ENCODE measurements around the gene NUP210. TPM values are rescaled to one million over a fixed set of nuclear protein-coding genes. Genes with fewer than 3 reads are reported as not detected.

NUP210 gene
- polyA plus RNA-seq, 1 donor, result 26.0 TPM

- no peak overlapping the region for H3K4me3 ChIP-seq (ENCODE audit: low read length)
- WGBS (ENCODE audit: insufficient coverage, low lambda C conversion rate), result no CpG with 5 or more reads among the region's 5 CpGs
- no peaks in the 10 kb centered on the region for H3K36me3 ChIP-seq (ENCODE audit: control insufficient read depth, insufficient read depth, low read length)
- H3K27me3 ChIP-seq (ENCODE audit: control insufficient read depth, insufficient read depth, low read length), result no peaks in the 10 kb centered on the region
- no peak overlapping the region for H3K27ac ChIP-seq (ENCODE audit: low read length)
- no peaks in the 10 kb centered on the region for H3K4me1 ChIP-seq (ENCODE audit: control insufficient read depth, insufficient read depth, low read length)
- DNase-seq, result no peak
- peaks cover 12% of the 10 kb centered on the region for H3K9me3 ChIP-seq (ENCODE audit: control insufficient read depth, low read depth, low read length)
These were observed 13.9 kb downstream of the NUP210 start for GRCh38 chr3:13406190-13406589.

GRCh38 chr3:13405614-13406013 is 14.5 kb downstream of the NUP210 start:
- no peak for DNase-seq
- Histone ChIP-seq H3K4me1 (ENCODE audit: control insufficient read depth, insufficient read depth, low read length) (no peaks in the 10 kb centered on the region), H3K27ac (ENCODE audit: low read length) (no peak overlapping the region), H3K27me3 (ENCODE audit: control insufficient read depth, insufficient read depth, low read length) (no peaks in the 10 kb centered on the region), H3K9me3 (ENCODE audit: control insufficient read depth, low read depth, low read length) (peaks cover 12% of the 10 kb centered on the region), H3K4me3 (ENCODE audit: low read length) (no peak overlapping the region), H3K36me3 (ENCODE audit: control insufficient read depth, insufficient read depth, low read length) (no peaks in the 10 kb centered on the region)
- no CpG with 5 or more reads among the region's 1 CpG for WGBS (ENCODE audit: insufficient coverage, low lambda C conversion rate)

GRCh38 chr3:13404626-13405452 is 15.3 kb downstream of the NUP210 start:
- no peaks in the 10 kb centered on the region for H3K27me3 ChIP-seq (ENCODE audit: control insufficient read depth, insufficient read depth, low read length)
- H3K4me1 ChIP-seq (ENCODE audit: control insufficient read depth, insufficient read depth, low read length), result no peaks in the 10 kb centered on the region
- DNase-seq, result no peak
- 67% methylated on average over 1 of the region's 9 CpGs for WGBS (ENCODE audit: insufficient coverage, low lambda C conversion rate)
- no peak overlapping the region for H3K4me3 ChIP-seq (ENCODE audit: low read length)
- H3K9me3 ChIP-seq (ENCODE audit: control insufficient read depth, low read depth, low read length), result peaks cover 12% of the 10 kb centered on the region
- no peak overlapping the region for H3K27ac ChIP-seq (ENCODE audit: low read length)
- H3K36me3 ChIP-seq (ENCODE audit: control insufficient read depth, insufficient read depth, low read length), result no peaks in the 10 kb centered on the region

- Histone ChIP-seq H3K9me3 (ENCODE audit: control insufficient read depth, low read depth, low read length) (peaks cover 12% of the 10 kb centered on the region), H3K27me3 (ENCODE audit: control insufficient read depth, insufficient read depth, low read length) (no peaks in the 10 kb centered on the region), H3K4me3 (ENCODE audit: low read length) (no peak overlapping the region), H3K36me3 (ENCODE audit: control insufficient read depth, insufficient read depth, low read length) (peaks cover 3% of the 10 kb centered on the region), H3K27ac (ENCODE audit: low read length) (no peak overlapping the region), H3K4me1 (ENCODE audit: control insufficient read depth, insufficient read depth, low read length) (no peaks in the 10 kb centered on the region)
- no peak for DNase-seq
- no CpG with 5 or more reads among the region's 6 CpGs for WGBS (ENCODE audit: insufficient coverage, low lambda C conversion rate)
These were observed 16.3 kb downstream of the NUP210 start for GRCh38 chr3:13403847-13404246.

GRCh38 chr3:13403213-13403819 is 16.8 kb downstream of the NUP210 start:
- peaks cover 11% of the 10 kb centered on the region for H3K9me3 ChIP-seq (ENCODE audit: control insufficient read depth, low read depth, low read length)
- H3K4me1 ChIP-seq (ENCODE audit: control insufficient read depth, insufficient read depth, low read length), result no peaks in the 10 kb centered on the region
- H3K36me3 ChIP-seq (ENCODE audit: control insufficient read depth, insufficient read depth, low read length), result peaks cover 6% of the 10 kb centered on the region
- WGBS (ENCODE audit: insufficient coverage, low lambda C conversion rate), result no CpG with 5 or more reads among the region's 9 CpGs
- no peak overlapping the region for H3K4me3 ChIP-seq (ENCODE audit: low read length)
- no peaks in the 10 kb centered on the region for H3K27me3 ChIP-seq (ENCODE audit: control insufficient read depth, insufficient read depth, low read length)
- DNase-seq, result no peak
- H3K27ac ChIP-seq (ENCODE audit: low read length), result no peak overlapping the region

- H3K4me3 ChIP-seq (ENCODE audit: low read length), result no peak overlapping the region
- DNase-seq, result no peak
- H3K36me3 ChIP-seq (ENCODE audit: control insufficient read depth, insufficient read depth, low read length), result peaks cover 18% of the 10 kb centered on the region
- H3K27me3 ChIP-seq (ENCODE audit: control insufficient read depth, insufficient read depth, low read length), result no peaks in the 10 kb centered on the region
- no peaks in the 10 kb centered on the region for H3K4me1 ChIP-seq (ENCODE audit: control insufficient read depth, insufficient read depth, low read length)
- WGBS (ENCODE audit: insufficient coverage, low lambda C conversion rate), result no CpG with 5 or more reads among the region's 11 CpGs
- no peak overlapping the region for H3K27ac ChIP-seq (ENCODE audit: low read length)
- peaks cover 4% of the 10 kb centered on the region for H3K9me3 ChIP-seq (ENCODE audit: control insufficient read depth, low read depth, low read length)
These were observed 19.0 kb downstream of the NUP210 start for GRCh38 chr3:13401149-13401548.

GRCh38 chr3:13400114-13400673 is 19.9 kb downstream of the NUP210 start:
- no peak for DNase-seq
- Histone ChIP-seq H3K9me3 (ENCODE audit: control insufficient read depth, low read depth, low read length) (peaks cover 4% of the 10 kb centered on the region), H3K27me3 (ENCODE audit: control insufficient read depth, insufficient read depth, low read length) (no peaks in the 10 kb centered on the region), H3K4me1 (ENCODE audit: control insufficient read depth, insufficient read depth, low read length) (no peaks in the 10 kb centered on the region), H3K4me3 (ENCODE audit: low read length) (no peak overlapping the region), H3K36me3 (ENCODE audit: control insufficient read depth, insufficient read depth, low read length) (peaks cover 25% of the 10 kb centered on the region), H3K27ac (ENCODE audit: low read length) (no peak overlapping the region)
- no CpG with 5 or more reads among the region's 13 CpGs for WGBS (ENCODE audit: insufficient coverage, low lambda C conversion rate)

GRCh38 chr3:13399603-13400002 is 20.5 kb downstream of the NUP210 start:
- H3K27me3 ChIP-seq (ENCODE audit: control insufficient read depth, insufficient read depth, low read length), result no peaks in the 10 kb centered on the region
- H3K4me3 ChIP-seq (ENCODE audit: low read length), result no peak overlapping the region
- no CpG with 5 or more reads among the region's 12 CpGs for WGBS (ENCODE audit: insufficient coverage, low lambda C conversion rate)
- no peak overlapping the region for H3K27ac ChIP-seq (ENCODE audit: low read length)
- peaks cover 4% of the 10 kb centered on the region for H3K9me3 ChIP-seq (ENCODE audit: control insufficient read depth, low read depth, low read length)
- no peaks in the 10 kb centered on the region for H3K4me1 ChIP-seq (ENCODE audit: control insufficient read depth, insufficient read depth, low read length)
- peaks cover 27% of the 10 kb centered on the region for H3K36me3 ChIP-seq (ENCODE audit: control insufficient read depth, insufficient read depth, low read length)
- DNase-seq, result no peak

GRCh38 chr3:13397316-13397715 is 22.8 kb downstream of the NUP210 start:
- Histone ChIP-seq H3K9me3 (ENCODE audit: control insufficient read depth, low read depth, low read length) (no peaks in the 10 kb centered on the region), H3K4me1 (ENCODE audit: control insufficient read depth, insufficient read depth, low read length) (peaks cover 19% of the 10 kb centered on the region), H3K36me3 (ENCODE audit: control insufficient read depth, insufficient read depth, low read length) (peaks cover 36% of the 10 kb centered on the region), H3K4me3 (ENCODE audit: low read length) (no peak overlapping the region), H3K27ac (ENCODE audit: low read length) (no peak overlapping the region), H3K27me3 (ENCODE audit: control insufficient read depth, insufficient read depth, low read length) (no peaks in the 10 kb centered on the region)
- DNase-seq, result no peak
- WGBS (ENCODE audit: insufficient coverage, low lambda C conversion rate), result no CpG with 5 or more reads among the region's 8 CpGs

GRCh38 chr3:13394363-13394762 is 25.8 kb downstream of the NUP210 start:
- Histone ChIP-seq H3K36me3 (ENCODE audit: control insufficient read depth, insufficient read depth, low read length) (peaks cover 45% of the 10 kb centered on the region), H3K9me3 (ENCODE audit: control insufficient read depth, low read depth, low read length) (no peaks in the 10 kb centered on the region), H3K27ac (ENCODE audit: low read length) (peak overlapping the region; percentile 30), H3K27me3 (ENCODE audit: control insufficient read depth, insufficient read depth, low read length) (no peaks in the 10 kb centered on the region), H3K4me1 (ENCODE audit: control insufficient read depth, insufficient read depth, low read length) (peaks cover 19% of the 10 kb centered on the region), H3K4me3 (ENCODE audit: low read length) (no peak overlapping the region)
- WGBS (ENCODE audit: insufficient coverage, low lambda C conversion rate), result no CpG with 5 or more reads among the region's 4 CpGs
- DNase-seq, result no peak

Data from large intestine (tissue), 3 donors.